GM12891 (cell line): ENCODE measurements around the gene NUP188.
"Not testable (repeated sequence)": the region's sequence is repeated elsewhere in the genome, so short reads cannot be mapped to it uniquely, and the experiment has no call there.

ENCODE experiments used
- DNase-seq: peaks from one replicate; pipeline ENCODE4 v3.0.0; 2011; ENCODE audit warnings: low spot score; ENCODE audit not compliant: insufficient read length
- FAIRE-seq: peaks from 2 replicates; lab custom pipeline; 2011; peaks lifted over from hg19 to GRCh38; lab: Jason Lieb, UNC
- PAX5 ChIP-seq: IDR thresholded peaks from 2 replicates; pipeline ENCODE4 v1.6.1; 2011; ENCODE audit warnings: low read length, moderate library complexity, mild to moderate bottlenecking; ENCODE audit not compliant: insufficient read depth, severe bottlenecking
- POLR2A ChIP-seq: IDR thresholded peaks from 2 replicates; pipeline ENCODE4 v1.6.1; 2011; ENCODE audit warnings: low read depth, low read length, control low read depth
- POLR2AphosphoS5 ChIP-seq: IDR thresholded peaks from 2 replicates; pipeline ENCODE4 v1.6.1; 2011; ENCODE audit warnings: low read depth, low read length, control low read depth
- POU2F2 ChIP-seq: IDR thresholded peaks from 2 replicates; pipeline ENCODE4 v1.6.1; 2011; ENCODE audit warnings: low read depth, mild to moderate bottlenecking, control low read depth, low read length, moderate library complexity
- SPI1 ChIP-seq: IDR thresholded peaks from 2 replicates; pipeline ENCODE4 v1.6.1; 2011; ENCODE audit warnings: low read depth, low read length, control low read depth
- TAF1 ChIP-seq: IDR thresholded peaks from 2 replicates; pipeline ENCODE4 v1.6.1; 2011; ENCODE audit warnings: low read depth, low read length, control low read depth

Gene NUP188

GRCh38 chr9:128983536-128983935, 36.0 kb downstream of the NUP188 start:
- TF ChIP-seq POU2F2 = no peak
- TF ChIP-seq POLR2AphosphoS5 = no peak
- no peak for TF ChIP-seq PAX5
- TF ChIP-seq SPI1 = no peak
- no peak for TF ChIP-seq POLR2A
- TF ChIP-seq TAF1 = no peak
- DNase-seq = no peak
- no peak for FAIRE-seq

GRCh38 chr9:128986671-128987070, 39.2 kb downstream of the NUP188 start:
- TF ChIP-seq SPI1 (no peak), TAF1 (no peak), PAX5 (no peak), POLR2AphosphoS5 (no peak), POLR2A (no peak), POU2F2 (no peak)
- FAIRE-seq (no peak), DNase-seq (no peak)

DNA sequence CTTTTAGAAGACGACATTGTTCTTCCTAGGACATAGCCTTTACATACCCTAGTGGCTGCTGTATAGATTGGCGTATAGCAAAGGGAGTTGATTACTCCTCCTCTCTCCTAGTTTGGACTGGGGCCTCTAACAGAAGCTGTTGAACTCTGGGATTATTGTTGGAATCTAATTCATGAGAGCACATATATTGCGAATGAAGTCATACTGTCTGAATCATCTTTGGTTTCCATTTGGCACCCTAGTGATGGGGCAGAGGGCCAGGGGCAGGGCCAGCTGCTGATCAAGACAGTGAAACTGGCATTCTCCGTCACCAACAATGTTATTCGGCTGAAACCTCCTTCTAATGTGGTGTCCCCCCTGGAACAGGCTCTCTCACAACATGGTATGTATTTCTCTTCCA, 40.3 kb downstream of the NUP188 start:
- DNase-seq = no peak
- no peak for FAIRE-seq
- no peak for TF ChIP-seq PAX5
- TF ChIP-seq TAF1 = no peak
- no peak for TF ChIP-seq SPI1
- no peak for TF ChIP-seq POU2F2
- TF ChIP-seq POLR2A = no peak
- no peak for TF ChIP-seq POLR2AphosphoS5

DNA sequence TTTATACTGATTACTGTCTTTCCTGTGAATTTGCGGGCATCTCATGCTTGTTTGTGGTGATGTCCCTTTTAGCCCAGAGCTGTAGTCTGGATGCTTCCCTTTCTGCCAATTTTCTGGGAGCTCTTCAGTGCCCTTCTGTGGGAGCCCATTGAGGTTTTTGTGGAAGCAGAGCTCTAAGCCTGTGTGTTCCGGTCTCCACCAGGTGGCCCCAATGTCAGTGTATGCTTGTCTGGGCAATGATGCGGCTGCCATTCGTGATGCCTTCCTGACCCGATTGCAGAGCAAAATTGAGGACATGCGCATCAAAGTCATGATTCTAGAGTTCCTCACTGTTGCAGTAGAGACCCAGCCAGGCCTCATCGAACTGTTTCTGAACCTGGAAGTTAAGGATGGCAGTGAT, 45.5 kb downstream of the NUP188 start:
- TF ChIP-seq POLR2AphosphoS5 (no peak), SPI1 (no peak), POU2F2 (no peak), POLR2A (no peak), TAF1 (no peak), PAX5 (no peak)
- DNase-seq (no peak), FAIRE-seq (peak; percentile 16)

DNA sequence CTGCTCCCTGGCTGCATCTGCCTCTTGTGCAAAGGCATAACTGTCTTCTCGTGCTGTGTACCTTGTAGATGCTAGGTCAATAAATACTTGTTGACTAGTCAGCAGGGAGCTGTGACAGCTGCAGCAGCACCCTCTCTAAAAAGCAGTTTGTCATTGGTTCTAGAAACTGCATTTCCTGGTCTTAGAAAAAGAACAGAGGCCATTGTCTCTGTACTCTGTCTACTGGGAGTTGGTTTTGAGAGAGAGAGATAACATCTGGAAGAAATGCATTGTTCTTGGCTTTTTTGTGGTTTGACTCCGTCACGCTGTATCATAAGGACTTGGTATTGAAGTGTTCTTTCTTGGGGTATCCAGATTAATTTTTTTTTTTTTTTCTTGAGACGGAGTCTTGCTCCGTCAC, 48.3 kb downstream of the NUP188 start:
- FAIRE-seq (no peak), DNase-seq (no peak)
- TF ChIP-seq TAF1 (no peak), SPI1 (no peak), POU2F2 (no peak), PAX5 (no peak), POLR2A (no peak), POLR2AphosphoS5 (no peak)

DNA sequence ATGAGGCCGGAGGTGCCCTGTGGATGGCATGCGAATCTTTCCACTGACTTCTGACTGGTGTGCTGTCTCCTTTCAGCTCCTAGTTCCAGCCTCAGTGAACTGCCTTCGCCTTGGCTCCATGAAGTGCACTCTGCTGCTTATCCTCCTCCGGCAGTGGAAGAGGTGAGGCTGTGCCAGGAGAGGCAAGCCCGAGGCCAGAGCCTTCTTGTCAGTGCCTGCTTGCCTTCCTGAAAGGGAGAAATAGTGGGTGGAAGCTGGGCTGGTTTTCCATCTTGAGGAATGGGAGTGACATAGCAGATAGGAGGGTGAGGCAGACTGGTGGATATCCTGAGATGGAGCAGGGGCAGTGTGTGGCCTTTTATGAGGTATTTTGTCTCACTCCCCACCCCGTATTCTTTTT, 51.0 kb downstream of the NUP188 start:
- DNase-seq (no peak), FAIRE-seq (no peak)
- TF ChIP-seq PAX5 (no peak), SPI1 (no peak), TAF1 (no peak), POU2F2 (no peak), POLR2A (no peak), POLR2AphosphoS5 (no peak)

DNA sequence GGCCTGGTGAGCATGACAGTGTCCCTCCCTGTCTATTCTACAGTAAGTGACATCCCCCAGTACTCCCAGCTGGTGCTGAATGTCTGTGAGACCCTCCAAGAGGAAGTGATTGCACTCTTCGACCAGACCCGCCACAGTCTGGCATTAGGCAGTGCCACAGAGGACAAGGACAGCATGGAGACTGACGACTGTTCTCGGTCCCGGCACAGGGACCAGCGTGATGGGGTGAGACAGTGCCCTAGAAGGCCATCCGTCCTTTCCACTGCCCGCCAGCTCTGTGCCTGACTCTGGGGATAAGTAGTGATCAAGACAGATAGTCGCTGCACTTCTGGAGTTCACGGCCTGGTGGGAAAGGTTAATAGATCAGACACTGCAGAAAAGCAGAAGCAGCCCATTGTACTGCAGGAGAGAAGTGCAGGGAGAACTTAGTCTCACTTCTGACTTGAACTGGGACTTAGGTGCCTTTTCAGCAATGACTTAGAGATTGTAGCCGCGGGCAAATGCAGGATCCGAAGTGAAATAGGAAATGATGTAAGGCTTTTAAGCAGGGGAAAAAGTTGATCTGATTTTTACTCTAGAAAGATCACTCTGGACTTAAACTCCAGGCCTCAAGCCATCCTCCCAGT, 52.2 kb downstream of the NUP188 start:
- no peak for DNase-seq
- TF ChIP-seq POLR2AphosphoS5 (no peak), SPI1 (0 out of 2 replicates have a peak, but pooled peaks have one; percentile 9), TAF1 (no peak), POLR2A (no peak), PAX5 (no peak), POU2F2 (no peak)
- FAIRE-seq = no peak

DNA sequence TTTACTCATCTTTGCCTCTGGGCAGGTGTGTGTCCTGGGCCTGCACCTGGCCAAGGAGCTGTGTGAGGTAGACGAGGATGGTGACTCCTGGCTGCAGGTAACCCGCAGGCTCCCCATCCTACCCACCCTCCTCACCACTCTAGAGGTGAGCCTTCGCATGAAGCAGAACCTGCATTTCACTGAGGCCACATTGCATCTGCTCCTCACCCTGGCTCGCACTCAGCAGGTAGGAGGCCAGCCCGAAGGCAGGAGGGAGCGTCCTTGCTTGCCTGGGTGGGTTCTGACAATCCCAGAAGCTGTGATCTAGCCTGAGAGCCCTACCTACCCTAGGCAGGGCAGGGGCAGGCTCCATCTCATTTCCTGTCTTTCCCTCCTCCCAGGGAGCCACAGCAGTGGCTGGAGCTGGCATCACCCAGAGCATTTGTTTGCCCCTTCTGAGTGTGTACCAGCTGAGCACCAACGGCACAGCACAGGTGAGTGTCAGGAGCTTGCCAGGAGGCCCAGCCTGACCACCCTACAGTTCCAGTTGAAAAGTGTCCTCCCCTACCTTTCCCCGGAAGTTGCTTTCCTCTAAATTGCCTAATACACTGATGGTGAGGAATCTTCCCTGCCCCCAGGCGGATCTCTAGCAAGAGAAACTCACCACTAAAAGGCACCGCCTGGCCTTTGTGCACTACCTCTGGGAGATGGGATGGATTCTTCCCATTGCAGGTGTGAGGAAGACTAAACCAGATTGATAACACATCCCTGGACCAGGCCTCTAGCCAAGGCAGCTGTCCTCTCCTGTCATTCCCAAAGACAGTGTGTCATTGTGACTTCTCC, 54.2 kb downstream of the NUP188 start:
- DNase-seq (no peak), FAIRE-seq (no peak)
- no peak for TF ChIP-seq POU2F2
- no peak for TF ChIP-seq TAF1
- no peak for TF ChIP-seq PAX5
- TF ChIP-seq POLR2A = no peak
- TF ChIP-seq SPI1 = no peak
- TF ChIP-seq POLR2AphosphoS5 = no peak

DNA sequence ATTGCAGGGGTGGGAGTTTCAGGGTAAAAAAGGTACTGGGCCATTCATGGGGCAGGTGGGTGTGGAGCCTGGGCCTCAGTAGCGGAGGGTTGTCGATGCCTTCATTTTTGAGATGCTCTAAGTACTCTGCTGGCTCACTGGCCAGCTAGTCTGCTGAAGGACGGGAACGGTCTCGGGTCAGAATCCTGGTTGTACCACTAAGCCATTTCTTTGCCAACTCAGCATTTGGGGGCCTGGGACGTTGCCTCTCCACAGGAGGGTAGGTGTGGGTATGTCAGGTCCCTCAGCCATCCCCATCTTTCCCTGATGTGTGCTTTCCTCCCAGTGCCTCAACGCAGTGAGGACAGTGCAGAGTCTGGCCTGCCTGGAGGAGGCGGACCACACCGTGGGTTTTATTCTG, 55.5 kb downstream of the NUP188 start:
- no peak for DNase-seq

GRCh38 chr9:129004173-129004572, 56.7 kb downstream of the NUP188 start:
- DNase-seq, FAIRE-seq: not testable (repeated sequence)

More for the DNA sequence above, 55.5 kb downstream of the NUP188 start:
- TF ChIP-seq POLR2A (peak; percentile 32; the same call in 1 of the 2 replicates), POLR2AphosphoS5 (no peak), POU2F2 (0 out of 2 replicates have a peak, but pooled peaks have one; percentile 15)
- no peak for FAIRE-seq
